HCT116 (cell line): ENCODE results near the gene ELMO2. TPM values are rescaled to one million over a fixed set of nuclear protein-coding genes. Genes with fewer than 3 reads are reported as not detected.

Experiments
- ATAC-seq: fragments of 200-7000 bp; cut with Tn5 transposase; 2 replicates; pipeline ENCODE4 v1.9.1; 2020; ENCODE audit warnings: mild to moderate bottlenecking, moderate library complexity
- BruUV-seq: library from RNA; stranded (reverse); fragments of 400-500 nt; replicated peaks from 2 replicates; lab custom pipeline; 2021; lab: Mats Ljungman, UMichigan
- CTCF ChIA-PET: fragments of 300-600 bp; sonication (Branson Sonifier 250); formaldehyde crosslinking; loops from one replicate; lab custom pipeline; 2021; ENCODE audit warnings: antibody characterized with exemption; lab: Charles Lee
- POLR2A ChIA-PET: fragments of 300-600, 350-600 bp; sonication (Branson Sonifier 250); formaldehyde crosslinking; loops from one replicate; lab custom pipeline; 2021; ENCODE audit warnings: antibody characterized with exemption; lab: Charles Lee
- RAD21 ChIA-PET, 2 experiments: fragments of 300-600 bp; sonication (Branson Sonifier 250); formaldehyde crosslinking; loops; one replicate each; lab custom pipeline; 2023; ENCODE audit warnings: low total read pairs in 2 of 2; ENCODE audit not compliant: uncharacterized antibody in 2 of 2, unreplicated experiment in 2 of 2, low non-redundant PET in 1 of 2; lab: Charles Lee
- DNase-seq: peaks from one replicate; pipeline ENCODE4 v3.0.0-alpha.2; 2010; ENCODE audit warnings: low read depth, low spot score
- H2AFZ ChIP-seq: fragments of 200-600 bp; shearing (Covaris generic), sonication (generic); 2 replicates; pipeline ENCODE4 v1.6.1; 2017; ENCODE audit warnings: low read depth, mixed run types, mixed read lengths, antibody characterized with exemption, low read length; ENCODE audit not compliant: poor library complexity, severe bottlenecking
- H3K27ac ChIP-seq: 2 replicates; pipeline ENCODE4 v1.5.1; 2012; ENCODE audit warnings: low read depth, low read length
- H3K27me3 ChIP-seq: fragments of 200-600 bp; sonication (generic); 2 replicates; pipeline ENCODE4 v1.6.1; 2016; ENCODE audit warnings: mixed run types, low read length, mixed read lengths; ENCODE audit not compliant: insufficient read depth
- H3K36me3 ChIP-seq, 2 experiments: fragments of 200-500 bp in 1 of 2; fragments of 200-600 bp in 1 of 2; sonication (Bioruptor generic) in 1 of 2; sonication (generic) in 1 of 2; 2 replicates each; pipeline versions ENCODE4 v1.5.1 to v1.6.1; 2014 to 2016; ENCODE audit warnings: low read length in 2 of 2, inconsistent platforms in 1 of 2, mixed read lengths in 1 of 2, mixed run types in 1 of 2; ENCODE audit not compliant: insufficient read depth in 2 of 2, control insufficient read depth in 1 of 2
- H3K4me1 ChIP-seq, 2 experiments: fragments of 200-600 bp in 1 of 2; sonication (generic) in 1 of 2; 2 replicates each; pipeline versions ENCODE4 v1.5.1 to v1.6.1; 2012 to 2017; ENCODE audit warnings: low read length in 2 of 2, inconsistent platforms in 1 of 2, mild to moderate bottlenecking in 1 of 2, mixed read lengths in 1 of 2, mixed run types in 1 of 2, moderate library complexity in 1 of 2; ENCODE audit not compliant: insufficient read depth in 2 of 2, control insufficient read depth in 1 of 2
- H3K4me2 ChIP-seq: fragments of 200-600 bp; sonication (generic); 2 replicates; pipeline ENCODE4 v1.6.1; 2017; ENCODE audit warnings: mixed run types, low read length, mixed read lengths
- H3K4me3 ChIP-seq, 2 experiments: fragments of 200-600 bp in 1 of 2; sonication (generic) in 1 of 2; replicated peaks in 1 of 2; 2 replicates each; pipeline ENCODE4 v1.5.1; 2011 to 2016; ENCODE audit warnings: low read length in 2 of 2, control low read depth in 1 of 2, low read depth in 1 of 2, mild to moderate bottlenecking in 1 of 2, mixed read lengths in 1 of 2, mixed run types in 1 of 2
- H3K79me2 ChIP-seq: fragments of 200-600 bp; sonication (generic); 2 replicates; pipeline ENCODE4 v1.6.1; 2017; ENCODE audit warnings: mild to moderate bottlenecking, mixed run types, low read length, moderate library complexity, mixed read lengths; ENCODE audit not compliant: insufficient read depth
- H3K9ac ChIP-seq: fragments of 200-600 bp; sonication (generic); 2 replicates; pipeline ENCODE4 v1.6.1; 2016; ENCODE audit warnings: low read length, mixed read lengths
- H3K9me2 ChIP-seq: fragments of 200-600 bp; sonication (generic), shearing (Covaris generic); 2 replicates; pipeline ENCODE4 v1.6.1; 2017; ENCODE audit warnings: mixed run types, mild to moderate bottlenecking, moderate library complexity; ENCODE audit not compliant: insufficient read depth
- H3K9me3 ChIP-seq, 2 experiments: fragments of 200-500 bp in 1 of 2; fragments of 200-600 bp in 1 of 2; sonication (Bioruptor generic) in 1 of 2; sonication (generic) in 1 of 2; 2 replicates each; pipeline ENCODE4 v1.6.1; 2014 to 2017; ENCODE audit warnings: low read length in 2 of 2, mixed read lengths in 2 of 2, inconsistent platforms in 1 of 2, low read depth in 1 of 2, mild to moderate bottlenecking in 1 of 2, mixed run types in 1 of 2, moderate library complexity in 1 of 2; ENCODE audit not compliant: control insufficient read depth in 1 of 2, insufficient read depth in 1 of 2
- H4K20me1 ChIP-seq: fragments of 200-600 bp; sonication (generic), shearing (Covaris generic); 2 replicates; pipeline ENCODE4 v1.6.1; 2017; ENCODE audit warnings: mixed run types, mild to moderate bottlenecking, moderate library complexity; ENCODE audit not compliant: insufficient read depth
- CBX3 ChIP-seq: IDR thresholded peaks from 2 replicates; pipeline ENCODE4 v1.6.1; 2012; ENCODE audit warnings: low read depth
- CEBPB ChIP-seq: IDR thresholded peaks from 2 replicates; pipeline ENCODE4 v1.6.1; 2012; ENCODE audit warnings: low read depth
- EGR1 ChIP-seq: IDR thresholded peaks from 2 replicates; pipeline ENCODE4 v1.6.1; 2012; ENCODE audit warnings: low read depth
- ELF1 ChIP-seq: IDR thresholded peaks from 2 replicates; pipeline ENCODE4 v1.6.1; 2012; ENCODE audit warnings: low read depth, borderline replicate concordance
- EZH2 ChIP-seq: fragments of 200-600 bp; sonication (generic); IDR thresholded peaks from 2 replicates; pipeline ENCODE4 v1.6.1; 2017; ENCODE audit warnings: antibody characterized with exemption, mixed run types
- JUND ChIP-seq: IDR thresholded peaks from 2 replicates; pipeline ENCODE4 v1.6.1; 2012
- POLR2A ChIP-seq: IDR thresholded peaks from 2 replicates; pipeline ENCODE4 v1.7.0; 2011; ENCODE audit warnings: borderline replicate concordance; ENCODE audit not compliant: insufficient read depth, insufficient read length; ENCODE audit errors: extremely low read depth
- POLR2AphosphoS5 ChIP-seq: IDR thresholded peaks from 2 replicates; pipeline ENCODE4 v1.6.1; 2011; ENCODE audit warnings: mild to moderate bottlenecking, low read depth, low read length, moderate library complexity
- RAD21 ChIP-seq: IDR thresholded peaks from 2 replicates; pipeline ENCODE4 v1.6.1; 2012; ENCODE audit warnings: low read depth, mild to moderate bottlenecking
- SIN3A ChIP-seq: IDR thresholded peaks from 2 replicates; pipeline ENCODE4 v1.6.1; 2012; ENCODE audit warnings: low read depth
- SP1 ChIP-seq: IDR thresholded peaks from 2 replicates; pipeline ENCODE4 v1.6.1; 2012; ENCODE audit warnings: low read depth
- SRF ChIP-seq: IDR thresholded peaks from 2 replicates; pipeline ENCODE4 v1.6.1; 2012; ENCODE audit warnings: low read depth
- TCF7L2 ChIP-seq: IDR thresholded peaks from 2 replicates; pipeline ENCODE4 v1.7.0; 2011; ENCODE audit warnings: borderline replicate concordance, inconsistent platforms; ENCODE audit not compliant: insufficient read depth, insufficient read length; ENCODE audit errors: extremely low read depth
- ZFX ChIP-seq: fragments of 450-650 bp; IDR thresholded peaks from 2 replicates; pipeline ENCODE4 v1.6.1; 2017
- intact Hi-C: fragments of 100-400 bp; cut with micrococcal nuclease; formaldehyde crosslinking; loops from 2 replicates; pipeline ENCODE4 v1.10.0; 2022
- total RNA-seq: library from RNA; stranded (reverse); gene quantifications from one replicate; pipeline ENCODE4 v1.2.1, GENCODE V29; 2021; ENCODE audit not compliant: unreplicated experiment
- TF ChIP-seq, protein P1 (sequence below), 3 experiments: fragments of 200-600 bp in 1 of 3; sonication (generic) in 1 of 3; IDR thresholded peaks in 2 of 3; conservative IDR thresholded peaks in 1 of 3; 2 replicates each; pipeline ENCODE4 v1.5.1; 2012 to 2017; ENCODE audit warnings: low read depth in 2 of 3, low read length in 2 of 3, antibody characterized with exemption in 1 of 3, borderline replicate concordance in 1 of 3, control low read depth in 1 of 3, mild to moderate bottlenecking in 1 of 3, mixed read lengths in 1 of 3, mixed run types in 1 of 3, moderate library complexity in 1 of 3; ENCODE audit not compliant: insufficient read depth in 1 of 3
- TF ChIP-seq, protein P2 (sequence below): IDR thresholded peaks from 2 replicates; pipeline ENCODE4 v1.6.1; 2012
- TF ChIP-seq, protein P3 (sequence below): IDR thresholded peaks from 2 replicates; pipeline ENCODE4 v1.6.1; 2011; ENCODE audit warnings: mild to moderate bottlenecking, low read length, moderate library complexity; ENCODE audit not compliant: insufficient replicate concordance; ENCODE audit errors: extremely low read depth
- TF ChIP-seq, protein P4 (sequence below): IDR thresholded peaks from 2 replicates; pipeline ENCODE4 v1.6.1; 2012; ENCODE audit warnings: low read depth
- TF ChIP-seq, protein P5 (sequence below): IDR thresholded peaks from 2 replicates; pipeline ENCODE4 v1.6.1; 2012

The ELMO2 gene
- total RNA-seq, 1 experiment from 2014 or later = 22.9 TPM

DNA sequence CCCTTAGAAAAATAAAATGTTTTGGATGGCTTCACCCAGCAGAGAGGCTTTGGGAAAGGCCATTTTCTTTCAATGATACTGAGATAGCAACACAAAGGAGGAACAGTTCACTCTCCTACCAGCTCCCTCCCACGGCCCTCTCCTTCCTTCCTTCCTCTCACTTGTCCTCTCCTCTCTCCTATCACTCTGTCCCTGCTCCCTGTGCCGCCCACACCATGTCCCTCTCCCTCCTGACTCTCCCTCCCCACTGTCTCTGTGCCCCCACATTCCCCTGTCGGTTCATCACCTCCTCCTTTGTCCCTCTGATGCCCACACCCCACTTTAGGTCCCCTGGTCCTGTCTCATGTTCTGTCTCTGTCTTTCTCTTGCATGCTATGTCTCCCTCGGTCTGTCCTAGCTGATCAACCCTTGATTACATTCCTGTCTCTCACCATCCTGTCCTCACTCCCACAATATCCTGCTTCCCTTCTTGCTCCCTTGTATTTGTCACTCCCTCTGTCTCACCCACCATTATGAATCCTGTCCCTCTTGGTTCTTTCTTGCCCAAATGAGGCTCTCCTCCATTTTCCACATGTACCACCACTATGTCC is 30.1 kb downstream of the ELMO2 start:
- H3K27me3 ChIP-seq = no peaks in the 10 kb centered on the region
- POLR2A ChIA-PET = no interaction called here
- no peaks in the 10 kb centered on the region for H3K4me1 ChIP-seq
- no peak for DNase-seq
- H3K9me2 ChIP-seq = no peaks in the 10 kb centered on the region
- no peak overlapping the region for H3K4me3 ChIP-seq
- no peak overlapping the region for H3K27ac ChIP-seq
- H3K9me3 ChIP-seq = no peaks in the 10 kb centered on the region
- CTCF ChIA-PET = no interaction called here
- RAD21 ChIA-PET = no interaction called here
- no peaks in the 10 kb centered on the region for H4K20me1 ChIP-seq
- no peaks in the 10 kb centered on the region for H3K79me2 ChIP-seq
- H3K36me3 ChIP-seq = peaks cover 14 to 35% of the 10 kb centered on the region in 2 experiments; a peak in 3 of 4 replicates
- no peak overlapping the region for H3K9ac ChIP-seq
- no peak for ATAC-seq
- intact Hi-C loops = no loop called here
- H3K4me2 ChIP-seq = no peak overlapping the region
- no TSS peak for BruUV-seq
- no peak overlapping the region for H2AFZ ChIP-seq
- TF ChIP-seq SRF (no peak), JUND (no peak), POLR2AphosphoS5 (no peak), CBX3 (no peak), POLR2A (no peak), ELF1 (no peak), EZH2 (no peak), SP1 (no peak), EGR1 (no peak), CEBPB (no peak), SIN3A (no peak), RAD21 (no peak), TCF7L2 (no peak), ZFX (no peak)
- TF ChIP-seq, protein P1, sequence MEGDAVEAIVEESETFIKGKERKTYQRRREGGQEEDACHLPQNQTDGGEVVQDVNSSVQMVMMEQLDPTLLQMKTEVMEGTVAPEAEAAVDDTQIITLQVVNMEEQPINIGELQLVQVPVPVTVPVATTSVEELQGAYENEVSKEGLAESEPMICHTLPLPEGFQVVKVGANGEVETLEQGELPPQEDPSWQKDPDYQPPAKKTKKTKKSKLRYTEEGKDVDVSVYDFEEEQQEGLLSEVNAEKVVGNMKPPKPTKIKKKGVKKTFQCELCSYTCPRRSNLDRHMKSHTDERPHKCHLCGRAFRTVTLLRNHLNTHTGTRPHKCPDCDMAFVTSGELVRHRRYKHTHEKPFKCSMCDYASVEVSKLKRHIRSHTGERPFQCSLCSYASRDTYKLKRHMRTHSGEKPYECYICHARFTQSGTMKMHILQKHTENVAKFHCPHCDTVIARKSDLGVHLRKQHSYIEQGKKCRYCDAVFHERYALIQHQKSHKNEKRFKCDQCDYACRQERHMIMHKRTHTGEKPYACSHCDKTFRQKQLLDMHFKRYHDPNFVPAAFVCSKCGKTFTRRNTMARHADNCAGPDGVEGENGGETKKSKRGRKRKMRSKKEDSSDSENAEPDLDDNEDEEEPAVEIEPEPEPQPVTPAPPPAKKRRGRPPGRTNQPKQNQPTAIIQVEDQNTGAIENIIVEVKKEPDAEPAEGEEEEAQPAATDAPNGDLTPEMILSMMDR (IDR thresholded peaks at IDR 0.05 in 2 of 3, conservative IDR thresholded peaks at IDR 0.05 in 1 of 3; ENCODE audit: borderline replicate concordance in 1 of 3, insufficient read depth in 1 of 3, low read depth in 2 of 3, low read length in 2 of 3) = no peak
- TF ChIP-seq, protein P2, sequence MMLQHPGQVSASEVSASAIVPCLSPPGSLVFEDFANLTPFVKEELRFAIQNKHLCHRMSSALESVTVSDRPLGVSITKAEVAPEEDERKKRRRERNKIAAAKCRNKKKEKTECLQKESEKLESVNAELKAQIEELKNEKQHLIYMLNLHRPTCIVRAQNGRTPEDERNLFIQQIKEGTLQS = no peak
- TF ChIP-seq, protein P3, sequence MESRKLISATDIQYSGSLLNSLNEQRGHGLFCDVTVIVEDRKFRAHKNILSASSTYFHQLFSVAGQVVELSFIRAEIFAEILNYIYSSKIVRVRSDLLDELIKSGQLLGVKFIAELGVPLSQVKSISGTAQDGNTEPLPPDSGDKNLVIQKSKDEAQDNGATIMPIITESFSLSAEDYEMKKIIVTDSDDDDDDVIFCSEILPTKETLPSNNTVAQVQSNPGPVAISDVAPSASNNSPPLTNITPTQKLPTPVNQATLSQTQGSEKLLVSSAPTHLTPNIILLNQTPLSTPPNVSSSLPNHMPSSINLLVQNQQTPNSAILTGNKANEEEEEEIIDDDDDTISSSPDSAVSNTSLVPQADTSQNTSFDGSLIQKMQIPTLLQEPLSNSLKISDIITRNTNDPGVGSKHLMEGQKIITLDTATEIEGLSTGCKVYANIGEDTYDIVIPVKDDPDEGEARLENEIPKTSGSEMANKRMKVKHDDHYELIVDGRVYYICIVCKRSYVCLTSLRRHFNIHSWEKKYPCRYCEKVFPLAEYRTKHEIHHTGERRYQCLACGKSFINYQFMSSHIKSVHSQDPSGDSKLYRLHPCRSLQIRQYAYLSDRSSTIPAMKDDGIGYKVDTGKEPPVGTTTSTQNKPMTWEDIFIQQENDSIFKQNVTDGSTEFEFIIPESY = no peak
- TF ChIP-seq, protein P4, sequence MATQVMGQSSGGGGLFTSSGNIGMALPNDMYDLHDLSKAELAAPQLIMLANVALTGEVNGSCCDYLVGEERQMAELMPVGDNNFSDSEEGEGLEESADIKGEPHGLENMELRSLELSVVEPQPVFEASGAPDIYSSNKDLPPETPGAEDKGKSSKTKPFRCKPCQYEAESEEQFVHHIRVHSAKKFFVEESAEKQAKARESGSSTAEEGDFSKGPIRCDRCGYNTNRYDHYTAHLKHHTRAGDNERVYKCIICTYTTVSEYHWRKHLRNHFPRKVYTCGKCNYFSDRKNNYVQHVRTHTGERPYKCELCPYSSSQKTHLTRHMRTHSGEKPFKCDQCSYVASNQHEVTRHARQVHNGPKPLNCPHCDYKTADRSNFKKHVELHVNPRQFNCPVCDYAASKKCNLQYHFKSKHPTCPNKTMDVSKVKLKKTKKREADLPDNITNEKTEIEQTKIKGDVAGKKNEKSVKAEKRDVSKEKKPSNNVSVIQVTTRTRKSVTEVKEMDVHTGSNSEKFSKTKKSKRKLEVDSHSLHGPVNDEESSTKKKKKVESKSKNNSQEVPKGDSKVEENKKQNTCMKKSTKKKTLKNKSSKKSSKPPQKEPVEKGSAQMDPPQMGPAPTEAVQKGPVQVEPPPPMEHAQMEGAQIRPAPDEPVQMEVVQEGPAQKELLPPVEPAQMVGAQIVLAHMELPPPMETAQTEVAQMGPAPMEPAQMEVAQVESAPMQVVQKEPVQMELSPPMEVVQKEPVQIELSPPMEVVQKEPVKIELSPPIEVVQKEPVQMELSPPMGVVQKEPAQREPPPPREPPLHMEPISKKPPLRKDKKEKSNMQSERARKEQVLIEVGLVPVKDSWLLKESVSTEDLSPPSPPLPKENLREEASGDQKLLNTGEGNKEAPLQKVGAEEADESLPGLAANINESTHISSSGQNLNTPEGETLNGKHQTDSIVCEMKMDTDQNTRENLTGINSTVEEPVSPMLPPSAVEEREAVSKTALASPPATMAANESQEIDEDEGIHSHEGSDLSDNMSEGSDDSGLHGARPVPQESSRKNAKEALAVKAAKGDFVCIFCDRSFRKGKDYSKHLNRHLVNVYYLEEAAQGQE = no peak
- TF ChIP-seq, protein P5, sequence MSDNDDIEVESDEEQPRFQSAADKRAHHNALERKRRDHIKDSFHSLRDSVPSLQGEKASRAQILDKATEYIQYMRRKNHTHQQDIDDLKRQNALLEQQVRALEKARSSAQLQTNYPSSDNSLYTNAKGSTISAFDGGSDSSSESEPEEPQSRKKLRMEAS = no peak
